HuH-7.5 (cell line): ENCODE data around the gene FCGR2B.
A peak's percentile ranks its signal among the peaks of the same experiment; 100 is the strongest.
"Not testable (repeated sequence)": the region's sequence is repeated elsewhere in the genome, so short reads cannot be mapped to it uniquely, and the experiment has no call there.

ENCODE experiments used
- DNase-seq: peaks from one replicate; pipeline ENCODE4 v3.0.0; 2011; ENCODE audit warnings: low spot score

Gene FCGR2B

GRCh38 chr1:161647507-161648360 is 15.2 kb upstream of the FCGR2B start:
- DNase-seq, result not testable (repeated sequence)

- not testable (repeated sequence) for DNase-seq
Measured at GRCh38 chr1:161653541-161653940, 9.4 kb upstream of the FCGR2B start.

GRCh38 chr1:161653971-161654370 is 9.0 kb upstream of the FCGR2B start:
- not testable (repeated sequence) for DNase-seq

- DNase-seq, result not testable (repeated sequence)
Measured at GRCh38 chr1:161658524-161658923, 4.4 kb upstream of the FCGR2B start.

- DNase-seq, result not testable (repeated sequence)
Measured at GRCh38 chr1:161661660-161662311, 1.2 kb upstream of the FCGR2B start.

GRCh38 chr1:161663569-161663968 is 626 bp downstream of the FCGR2B start:
- DNase-seq, result not testable (repeated sequence)

GRCh38 chr1:161664689-161665088 is 1.7 kb downstream of the FCGR2B start:
- DNase-seq, result not testable (repeated sequence)

- not testable (repeated sequence) for DNase-seq
Measured at GRCh38 chr1:161671045-161672020, 8.4 kb downstream of the FCGR2B start.

GRCh38 chr1:161673437-161673836 is 10.5 kb downstream of the FCGR2B start:
- DNase-seq, result not testable (repeated sequence)

- DNase-seq, result not testable (repeated sequence)
Measured at GRCh38 chr1:161674447-161674846, 11.5 kb downstream of the FCGR2B start.

GRCh38 chr1:161674908-161675307 is 12.0 kb downstream of the FCGR2B start:
- DNase-seq, result not testable (repeated sequence)

GRCh38 chr1:161676441-161676840 is 13.5 kb downstream of the FCGR2B start:
- DNase-seq, result no peak

GRCh38 chr1:161676958-161677689 is 14.2 kb downstream of the FCGR2B start:
- DNase-seq, result peak; percentile 56

- no peak for DNase-seq
Measured at GRCh38 chr1:161678500-161678899, 15.6 kb downstream of the FCGR2B start.

- DNase-seq, result no peak
Measured at GRCh38 chr1:161681879-161682278, 18.9 kb downstream of the FCGR2B start.

GRCh38 chr1:161688946-161689345 is 26.0 kb downstream of the FCGR2B start:
- DNase-seq, result no peak

GRCh38 chr1:161691846-161692245 is 28.9 kb downstream of the FCGR2B start:
- DNase-seq, result no peak

- not testable (repeated sequence) for DNase-seq
Measured at GRCh38 chr1:161693020-161693712, 30.2 kb downstream of the FCGR2B start.

GRCh38 chr1:161698302-161698701 is 35.4 kb downstream of the FCGR2B start:
- not testable (repeated sequence) for DNase-seq

- DNase-seq, result no peak
Measured at GRCh38 chr1:161702250-161702649, 39.3 kb downstream of the FCGR2B start.

- no peak for DNase-seq
Measured at GRCh38 chr1:161705537-161705936, 42.6 kb downstream of the FCGR2B start.
